Measurements from ENCODE around the gene BRICD5. TPM values are rescaled to one million over a fixed set of nuclear protein-coding genes. Genes with fewer than 3 reads are reported as not detected.

Gene BRICD5
- total and polyA plus RNA-seq, 2 experiments from 2014 or later: 6.2 to 9.9 TPM

DNA sequence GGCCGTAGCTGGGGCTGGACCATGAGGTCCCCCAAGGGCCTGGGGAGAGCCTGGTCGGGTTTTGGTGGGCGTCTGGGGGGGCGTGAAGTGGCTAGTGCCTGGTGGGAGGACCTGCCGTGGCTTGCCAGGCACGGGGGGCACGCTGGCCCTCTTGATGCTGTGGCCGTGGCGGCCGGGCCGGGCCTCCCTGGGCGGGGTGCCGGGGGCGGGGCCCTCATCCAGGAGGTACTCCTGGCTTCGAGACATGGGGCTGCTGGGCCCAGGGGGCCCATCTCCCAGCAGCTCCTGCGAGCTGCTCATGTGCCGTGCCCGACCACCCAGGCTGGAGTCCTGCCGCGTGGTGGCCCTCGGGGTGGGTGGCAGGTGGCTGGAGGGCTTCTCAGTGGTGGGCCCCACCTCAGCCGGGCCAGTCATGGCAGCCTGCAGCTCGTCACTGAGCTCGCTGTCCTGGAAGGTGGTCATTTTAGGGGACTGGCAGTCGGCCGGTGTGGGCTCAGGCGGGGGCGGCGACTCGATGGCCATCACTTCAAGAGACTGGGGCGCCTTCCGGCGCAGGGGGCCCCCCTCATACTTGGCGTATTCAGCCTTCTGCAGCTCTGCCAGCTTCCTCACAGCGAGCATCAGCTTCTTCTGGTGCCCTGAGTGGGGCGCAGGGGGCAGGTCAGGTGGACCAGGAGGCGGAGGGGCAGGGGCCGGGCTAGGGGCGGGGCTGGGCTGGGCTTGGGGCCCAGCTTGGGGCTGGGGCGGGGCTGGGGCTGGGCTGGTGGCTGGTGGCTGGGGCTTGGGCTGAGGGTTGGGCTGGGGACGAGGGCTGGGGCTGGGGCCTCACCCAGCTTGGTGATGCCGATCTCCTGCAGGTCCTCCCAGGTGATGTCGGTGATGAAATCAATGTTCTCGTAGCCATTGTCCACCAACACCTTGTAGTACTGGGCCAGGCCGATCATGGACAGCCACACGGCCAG, 29.4 kb downstream of the BRICD5 start:
- Histone ChIP-seq H3K4me3 (no peak overlapping the region), H3K4me1 (ENCODE audit: insufficient read depth) (no peaks in the 10 kb centered on the region), H3K9me2 (replicated peaks; ENCODE audit: insufficient read depth) (no peaks in the 10 kb centered on the region), H2AFZ (no peak overlapping the region), H3K36me3 (replicated peaks; ENCODE audit: insufficient read depth, low read depth) (no peaks in the 10 kb centered on the region), H4K20me1 (ENCODE audit: insufficient read depth, poor library complexity, severe bottlenecking) (no peaks in the 10 kb centered on the region), H3K9me3 (ENCODE audit: low read depth) (no peaks in the 10 kb centered on the region), H3K27ac (no peak overlapping the region), H3K27me3 (no peaks in the 10 kb centered on the region), H3K4me2 (no peak overlapping the region), H3K79me2 (no peaks in the 10 kb centered on the region)
- WGBS (ENCODE audit: low lambda C conversion rate, missing lambda C conversion rate): 91% methylated on average over 41 of the region's 46 CpGs
- no peak for DNase-seq (ENCODE audit: low spot score)
- TF ChIP-seq EZH2phosphoT487 (IDR thresholded peaks at IDR 0.05; ENCODE audit: low read depth, severe bottlenecking, unreplicated experiment) (no peak), EZH2 (IDR thresholded peaks at IDR 0.05; ENCODE audit: borderline replicate concordance) (no peak)
- TF ChIP-seq, protein P1, sequence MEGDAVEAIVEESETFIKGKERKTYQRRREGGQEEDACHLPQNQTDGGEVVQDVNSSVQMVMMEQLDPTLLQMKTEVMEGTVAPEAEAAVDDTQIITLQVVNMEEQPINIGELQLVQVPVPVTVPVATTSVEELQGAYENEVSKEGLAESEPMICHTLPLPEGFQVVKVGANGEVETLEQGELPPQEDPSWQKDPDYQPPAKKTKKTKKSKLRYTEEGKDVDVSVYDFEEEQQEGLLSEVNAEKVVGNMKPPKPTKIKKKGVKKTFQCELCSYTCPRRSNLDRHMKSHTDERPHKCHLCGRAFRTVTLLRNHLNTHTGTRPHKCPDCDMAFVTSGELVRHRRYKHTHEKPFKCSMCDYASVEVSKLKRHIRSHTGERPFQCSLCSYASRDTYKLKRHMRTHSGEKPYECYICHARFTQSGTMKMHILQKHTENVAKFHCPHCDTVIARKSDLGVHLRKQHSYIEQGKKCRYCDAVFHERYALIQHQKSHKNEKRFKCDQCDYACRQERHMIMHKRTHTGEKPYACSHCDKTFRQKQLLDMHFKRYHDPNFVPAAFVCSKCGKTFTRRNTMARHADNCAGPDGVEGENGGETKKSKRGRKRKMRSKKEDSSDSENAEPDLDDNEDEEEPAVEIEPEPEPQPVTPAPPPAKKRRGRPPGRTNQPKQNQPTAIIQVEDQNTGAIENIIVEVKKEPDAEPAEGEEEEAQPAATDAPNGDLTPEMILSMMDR (IDR thresholded peaks at IDR 0.05; ENCODE audit: poor library complexity): no peak

DNA sequence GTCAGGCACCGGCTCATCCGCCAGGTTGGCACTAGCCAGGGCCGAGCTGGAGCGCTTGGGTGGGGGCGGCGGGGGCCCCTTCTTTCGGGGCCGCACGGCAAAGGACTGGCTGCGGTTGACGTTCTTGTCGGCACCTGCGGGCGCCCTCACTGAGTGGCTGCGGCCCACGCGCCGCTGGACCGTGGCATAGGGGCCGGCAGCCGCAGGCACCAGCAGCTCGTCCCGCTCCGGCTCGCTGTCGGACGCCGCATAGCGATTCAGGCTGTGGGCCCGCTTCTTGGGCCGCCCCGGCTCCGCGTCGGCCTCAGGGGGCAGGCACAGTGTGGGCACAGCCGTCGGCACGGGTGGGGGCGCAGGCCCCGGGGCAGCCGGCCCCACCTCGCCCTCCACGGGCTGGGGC, 30.2 kb downstream of the BRICD5 start:
- no peak overlapping the region for H3K27ac ChIP-seq
- no peak for TF ChIP-seq EZH2phosphoT487 (IDR thresholded peaks at IDR 0.05; ENCODE audit: low read depth, severe bottlenecking, unreplicated experiment)
- no peak for TF ChIP-seq EZH2 (IDR thresholded peaks at IDR 0.05; ENCODE audit: borderline replicate concordance)
- TF ChIP-seq, protein P1 (IDR thresholded peaks at IDR 0.05; ENCODE audit: poor library complexity): no peak
- H3K9me3 ChIP-seq (ENCODE audit: low read depth): no peaks in the 10 kb centered on the region
- no peaks in the 10 kb centered on the region for H3K79me2 ChIP-seq
- no peak overlapping the region for H3K4me3 ChIP-seq
- WGBS (ENCODE audit: low lambda C conversion rate, missing lambda C conversion rate): 97% methylated on average over 32 of the region's 43 CpGs
- H3K27me3 ChIP-seq: no peaks in the 10 kb centered on the region
- DNase-seq (ENCODE audit: low spot score): no peak
- H4K20me1 ChIP-seq (ENCODE audit: insufficient read depth, poor library complexity, severe bottlenecking): no peaks in the 10 kb centered on the region
- no peaks in the 10 kb centered on the region for H3K9me2 ChIP-seq (replicated peaks; ENCODE audit: insufficient read depth)
- H3K36me3 ChIP-seq (replicated peaks; ENCODE audit: insufficient read depth, low read depth): no peaks in the 10 kb centered on the region
- H3K4me1 ChIP-seq (ENCODE audit: insufficient read depth): no peaks in the 10 kb centered on the region
- no peak overlapping the region for H2AFZ ChIP-seq
- no peak overlapping the region for H3K4me2 ChIP-seq

DNA sequence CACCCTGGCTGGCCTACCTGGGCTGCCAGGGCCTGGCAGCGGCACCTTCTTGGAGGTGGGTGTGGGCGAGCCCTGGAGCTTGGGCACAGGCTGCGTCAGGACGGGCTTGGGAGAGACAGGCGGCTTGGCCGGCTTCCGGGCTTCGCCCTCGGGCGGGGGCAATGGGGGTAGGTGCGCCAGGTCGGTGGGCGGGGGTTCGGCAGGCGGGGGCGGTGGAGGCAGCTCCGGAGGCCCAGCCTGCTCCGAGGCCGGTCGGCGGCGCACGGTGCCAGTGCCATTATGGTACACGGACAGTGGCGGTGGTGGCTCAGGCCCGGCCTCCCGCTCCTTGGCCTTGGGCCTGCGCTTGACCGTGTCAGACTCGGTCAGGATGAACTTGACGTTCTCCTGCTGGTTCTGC, 31.1 kb downstream of the BRICD5 start:
- no peaks in the 10 kb centered on the region for H3K9me3 ChIP-seq (ENCODE audit: low read depth)
- no peaks in the 10 kb centered on the region for H4K20me1 ChIP-seq (ENCODE audit: insufficient read depth, poor library complexity, severe bottlenecking)
- no peak overlapping the region for H2AFZ ChIP-seq
- no peaks in the 10 kb centered on the region for H3K4me1 ChIP-seq (ENCODE audit: insufficient read depth)
- H3K4me2 ChIP-seq: no peak overlapping the region
- H3K27ac ChIP-seq: no peak overlapping the region
- no peak for DNase-seq (ENCODE audit: low spot score)
- 97% methylated on average over 14 of the region's 31 CpGs for WGBS (ENCODE audit: low lambda C conversion rate, missing lambda C conversion rate)
- H3K79me2 ChIP-seq: no peaks in the 10 kb centered on the region
- no peaks in the 10 kb centered on the region for H3K27me3 ChIP-seq
- no peak overlapping the region for H3K4me3 ChIP-seq
- H3K9me2 ChIP-seq (replicated peaks; ENCODE audit: insufficient read depth): no peaks in the 10 kb centered on the region
- H3K36me3 ChIP-seq (replicated peaks; ENCODE audit: insufficient read depth, low read depth): no peaks in the 10 kb centered on the region
- TF ChIP-seq, protein P1 (IDR thresholded peaks at IDR 0.05; ENCODE audit: poor library complexity): no peak
- no peak for TF ChIP-seq EZH2phosphoT487 (IDR thresholded peaks at IDR 0.05; ENCODE audit: low read depth, severe bottlenecking, unreplicated experiment)
- TF ChIP-seq EZH2 (IDR thresholded peaks at IDR 0.05; ENCODE audit: borderline replicate concordance): no peak
